HG03520 (cell line): ENCODE measurements around the gene GPATCH1.
A peak's percentile ranks its signal among the peaks of the same experiment; 100 is the strongest.
"Not testable (repeated sequence)": the region's sequence is repeated elsewhere in the genome, so short reads cannot be mapped to it uniquely, and the experiment has no call there.

Source experiments
- ATAC-seq: cut with Tn5 transposase; IDR thresholded peaks from one replicate; pipeline ENCODE4 v1.9.1; 2021; ENCODE audit warnings: mild to moderate bottlenecking, moderate library complexity; ENCODE audit not compliant: unreplicated experiment

The GPATCH1 gene

GRCh38 chr19:33080761-33081681 is at the start of gene GPATCH1:
Gene GPATCH1 (plus strand): TSS chr19:33081181. CDS start chr19:33081194, 13 bp downstream.
- peak; percentile 83 for ATAC-seq

- no peak for ATAC-seq
Observed at GRCh38 chr19:33032218-33032781, 48.7 kb upstream of the GPATCH1 start.

- no peak for ATAC-seq
Observed at GRCh38 chr19:33035461-33035860, 45.5 kb upstream of the GPATCH1 start.

GRCh38 chr19:33036370-33037167 is 44.4 kb upstream of the GPATCH1 start:
- not testable (repeated sequence) for ATAC-seq

- ATAC-seq, result not testable (repeated sequence)
Observed at GRCh38 chr19:33037168-33038025, 43.6 kb upstream of the GPATCH1 start.

- no peak for ATAC-seq
Observed at GRCh38 chr19:33039108-33039599, 41.8 kb upstream of the GPATCH1 start.

- no peak for ATAC-seq
Observed at GRCh38 chr19:33039815-33040214, 41.2 kb upstream of the GPATCH1 start.

- no peak for ATAC-seq
Observed at GRCh38 chr19:33040994-33041827, 39.8 kb upstream of the GPATCH1 start.

GRCh38 chr19:33041828-33042160 is 39.2 kb upstream of the GPATCH1 start:
- ATAC-seq, result not testable (repeated sequence)

- no peak for ATAC-seq
Observed at GRCh38 chr19:33047422-33047821, 33.6 kb upstream of the GPATCH1 start.

GRCh38 chr19:33048806-33049676 is 31.9 kb upstream of the GPATCH1 start:
- no peak for ATAC-seq

- no peak for ATAC-seq
Observed at GRCh38 chr19:33050110-33050509, 30.9 kb upstream of the GPATCH1 start.

GRCh38 chr19:33052352-33052972 is 28.5 kb upstream of the GPATCH1 start:
- ATAC-seq, result no peak

GRCh38 chr19:33054623-33055022 is 26.4 kb upstream of the GPATCH1 start:
- no peak for ATAC-seq

- ATAC-seq, result no peak
Observed at GRCh38 chr19:33055718-33056117, 25.3 kb upstream of the GPATCH1 start.

GRCh38 chr19:33060586-33060985 is 20.4 kb upstream of the GPATCH1 start:
- no peak for ATAC-seq

- ATAC-seq, result no peak
Observed at GRCh38 chr19:33062902-33063301, 18.1 kb upstream of the GPATCH1 start.

GRCh38 chr19:33063356-33063752 is 17.6 kb upstream of the GPATCH1 start:
- ATAC-seq, result no peak
